ENCODE results near the gene FOXP4. TPM values are rescaled to one million over a fixed set of nuclear protein-coding genes. Genes with fewer than 3 reads are reported as not detected.

The FOXP4 gene
- total RNA-seq, 3 donors from 2014 or later: 5.1 to 11.0 (median 5.6) TPM

DNA sequence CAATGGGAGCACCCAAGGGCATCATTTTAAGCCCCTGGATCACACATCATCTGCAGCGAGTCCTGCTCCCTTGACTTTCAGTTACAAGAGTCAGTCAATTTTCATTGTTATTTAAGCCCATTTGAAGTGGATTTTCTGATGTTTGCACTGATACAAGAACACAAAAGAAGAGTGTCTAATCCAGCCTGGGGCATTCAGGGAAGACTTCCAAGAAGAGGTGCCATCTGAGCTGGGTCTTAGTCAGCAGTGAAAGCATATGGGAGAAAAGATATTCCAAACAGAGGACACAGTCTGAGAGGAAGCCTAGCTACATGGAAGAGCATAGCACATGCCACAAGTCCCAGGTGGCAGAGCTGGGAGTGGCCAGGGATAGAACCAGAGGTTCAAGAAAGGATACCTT is 10.4 kb upstream of the FOXP4 start:
- H3K27ac ChIP-seq: no peak overlapping the region
- TF ChIP-seq POLR2AphosphoS5 (IDR thresholded peaks at IDR 0.05) (no peak), POLR2A (IDR thresholded peaks at IDR 0.05) (no peak)
- TF ChIP-seq, protein P1, sequence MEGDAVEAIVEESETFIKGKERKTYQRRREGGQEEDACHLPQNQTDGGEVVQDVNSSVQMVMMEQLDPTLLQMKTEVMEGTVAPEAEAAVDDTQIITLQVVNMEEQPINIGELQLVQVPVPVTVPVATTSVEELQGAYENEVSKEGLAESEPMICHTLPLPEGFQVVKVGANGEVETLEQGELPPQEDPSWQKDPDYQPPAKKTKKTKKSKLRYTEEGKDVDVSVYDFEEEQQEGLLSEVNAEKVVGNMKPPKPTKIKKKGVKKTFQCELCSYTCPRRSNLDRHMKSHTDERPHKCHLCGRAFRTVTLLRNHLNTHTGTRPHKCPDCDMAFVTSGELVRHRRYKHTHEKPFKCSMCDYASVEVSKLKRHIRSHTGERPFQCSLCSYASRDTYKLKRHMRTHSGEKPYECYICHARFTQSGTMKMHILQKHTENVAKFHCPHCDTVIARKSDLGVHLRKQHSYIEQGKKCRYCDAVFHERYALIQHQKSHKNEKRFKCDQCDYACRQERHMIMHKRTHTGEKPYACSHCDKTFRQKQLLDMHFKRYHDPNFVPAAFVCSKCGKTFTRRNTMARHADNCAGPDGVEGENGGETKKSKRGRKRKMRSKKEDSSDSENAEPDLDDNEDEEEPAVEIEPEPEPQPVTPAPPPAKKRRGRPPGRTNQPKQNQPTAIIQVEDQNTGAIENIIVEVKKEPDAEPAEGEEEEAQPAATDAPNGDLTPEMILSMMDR (IDR thresholded peaks at IDR 0.05): no peak
- intact Hi-C loops (cut with DNase I; ENCODE audit: low total_unique reads): loop anchor here (1.0 kb wide), 1 partner anchor 47 kb away; no protein-coding TSS in a partner anchor
- no peaks in the 10 kb centered on the region for H3K9me3 ChIP-seq
- H3K36me3 ChIP-seq: no peaks in the 10 kb centered on the region
- no peaks in the 10 kb centered on the region for H3K27me3 ChIP-seq
- DNase-seq (ENCODE audit: low spot score in 2 of 2): no peak
- H3K4me3 ChIP-seq: no peak overlapping the region
- peaks cover 0 to 16% of the 10 kb centered on the region in 2 donors for H3K4me1 ChIP-seq

DNA sequence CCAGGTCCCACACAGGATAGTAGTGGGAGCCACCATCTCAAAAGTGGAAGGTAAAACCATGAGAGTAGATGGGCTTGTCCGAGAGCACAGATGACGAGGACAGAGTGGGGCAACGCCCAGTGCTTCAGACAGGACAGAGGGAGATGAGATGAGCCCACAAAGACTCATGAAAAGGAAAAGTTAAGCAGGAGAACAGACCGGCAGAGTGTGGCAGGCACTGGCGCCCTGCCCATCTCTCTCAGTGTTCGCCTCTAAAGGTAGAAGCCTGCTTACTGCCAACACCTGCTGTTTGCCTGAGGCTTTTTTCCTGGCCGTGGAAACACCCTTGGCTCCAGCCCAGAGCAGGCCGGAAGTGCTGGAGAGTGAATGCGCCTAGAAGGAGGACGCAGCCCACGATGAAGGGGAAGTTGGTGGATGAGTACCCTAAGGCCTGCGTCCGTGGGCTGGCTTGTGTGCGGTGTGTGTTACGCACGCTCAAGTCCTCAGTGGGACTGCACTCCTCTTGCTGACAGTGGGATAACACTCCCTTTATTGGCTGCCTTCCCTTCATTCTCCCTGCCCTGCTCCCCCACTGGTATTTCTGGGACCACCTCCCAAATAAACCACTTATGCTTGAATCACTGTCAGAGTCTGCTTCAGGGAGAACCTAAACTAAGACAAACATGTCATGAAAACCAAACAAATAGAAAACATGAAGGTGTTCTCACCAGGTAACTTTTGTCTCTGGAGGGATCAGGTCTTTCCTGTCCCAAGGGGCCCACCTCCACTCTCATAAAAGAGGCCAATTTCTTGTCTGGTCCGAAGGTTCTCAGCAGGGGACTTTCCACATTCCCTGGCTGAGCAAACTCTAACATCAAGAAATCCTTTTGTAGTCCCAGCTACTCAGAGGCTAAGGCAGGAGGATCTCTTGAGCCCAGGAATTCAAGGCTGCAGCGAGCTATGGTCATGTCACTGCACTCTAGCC is 9.1 kb upstream of the FOXP4 start:
- Histone ChIP-seq H3K36me3 (no peaks in the 10 kb centered on the region), H3K4me3 (peak overlapping the region in 1 of 3 donors; percentile 4), H3K27ac (peak overlapping the region; percentile 38 to 42), H3K9me3 (no peaks in the 10 kb centered on the region), H3K27me3 (no peaks in the 10 kb centered on the region), H3K4me1 (peaks cover 0 to 9% of the 10 kb centered on the region in 2 donors)
- intact Hi-C loops (cut with DNase I; ENCODE audit: low total_unique reads): loop anchor here (1.0 kb wide), 1 partner anchor 49 kb away; no protein-coding TSS in a partner anchor
- TF ChIP-seq POLR2AphosphoS5 (IDR thresholded peaks at IDR 0.05) (peak in 2 of 3 donors; percentile 31 to 33), POLR2A (IDR thresholded peaks at IDR 0.05) (no peak)
- DNase-seq (ENCODE audit: low spot score in 2 of 2): peak; percentile 79 to 85

GRCh38 chr6:41538556-41539182 is 7.5 kb upstream of the FOXP4 start:
- no peaks in the 10 kb centered on the region for H3K36me3 ChIP-seq
- no peaks in the 10 kb centered on the region for H3K9me3 ChIP-seq
- peaks cover 0 to 7% of the 10 kb centered on the region in 2 donors for H3K4me1 ChIP-seq
- TF ChIP-seq POLR2A (IDR thresholded peaks at IDR 0.05) (no peak), POLR2AphosphoS5 (IDR thresholded peaks at IDR 0.05) (no peak)
- TF ChIP-seq, protein P1 (IDR thresholded peaks at IDR 0.05): no peak
- H3K27ac ChIP-seq: no peak overlapping the region
- no peak overlapping the region for H3K4me3 ChIP-seq
- no peak for DNase-seq (ENCODE audit: low spot score in 2 of 2)
- no peaks in the 10 kb centered on the region for H3K27me3 ChIP-seq
- intact Hi-C loops (cut with DNase I; ENCODE audit: low total_unique reads): no loop called here

DNA sequence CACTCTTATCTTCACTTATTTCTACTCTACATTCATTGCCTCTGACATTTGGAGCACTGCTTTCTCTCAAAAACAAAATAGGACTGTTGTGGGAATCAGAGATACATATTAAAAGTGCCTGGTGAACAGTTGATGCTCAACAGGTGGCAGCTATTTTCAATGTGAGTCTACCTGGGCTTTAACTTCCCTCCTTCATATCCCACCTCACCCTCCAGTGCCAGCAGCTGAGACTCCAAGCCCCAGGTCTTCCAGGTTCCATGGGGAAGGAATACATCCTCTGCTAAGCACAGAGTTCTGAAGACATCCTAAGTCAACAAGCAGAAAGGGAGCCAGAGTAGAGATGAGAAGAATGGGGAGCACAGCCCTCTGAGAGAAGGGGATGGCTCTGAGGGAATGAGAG is 7.0 kb upstream of the FOXP4 start:
- no peak overlapping the region for H3K27ac ChIP-seq
- H3K27me3 ChIP-seq: no peaks in the 10 kb centered on the region
- H3K4me3 ChIP-seq: no peak overlapping the region
- no peaks in the 10 kb centered on the region for H3K9me3 ChIP-seq
- TF ChIP-seq POLR2AphosphoS5 (IDR thresholded peaks at IDR 0.05): no peak
- TF ChIP-seq, protein P1 (IDR thresholded peaks at IDR 0.05): no peak
- no peak for TF ChIP-seq POLR2A (IDR thresholded peaks at IDR 0.05)
- no peak for DNase-seq (ENCODE audit: low spot score in 2 of 2)
- no peaks in the 10 kb centered on the region for H3K36me3 ChIP-seq
- intact Hi-C loops (cut with DNase I; ENCODE audit: low total_unique reads): no loop called here
- H3K4me1 ChIP-seq: peaks cover 0 to 7% of the 10 kb centered on the region in 2 donors

DNA sequence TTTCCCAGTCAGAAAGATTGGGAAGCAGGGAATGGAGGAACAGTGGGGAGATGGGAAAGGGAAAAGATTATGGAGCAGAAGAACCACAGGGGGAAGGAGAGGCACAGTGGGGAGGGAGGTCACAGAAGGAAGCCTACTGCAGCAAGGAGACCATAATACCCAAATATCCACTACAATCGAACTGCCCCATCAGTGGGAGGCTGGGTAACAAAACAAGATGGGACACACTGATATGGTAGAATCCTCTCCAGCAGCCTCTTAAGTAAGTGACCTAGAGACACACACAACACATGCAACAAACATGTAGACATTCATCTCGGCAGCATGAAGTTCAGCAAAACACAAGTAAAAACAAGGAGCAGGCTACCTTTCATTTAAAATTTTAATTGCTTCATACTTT is 4.8 kb upstream of the FOXP4 start:
- Histone ChIP-seq H3K9me3 (no peaks in the 10 kb centered on the region), H3K4me3 (no peak overlapping the region), H3K27ac (no peak overlapping the region), H3K36me3 (no peaks in the 10 kb centered on the region), H3K4me1 (peaks cover 5 to 6% of the 10 kb centered on the region in 2 donors), H3K27me3 (no peaks in the 10 kb centered on the region)
- DNase-seq (ENCODE audit: low spot score in 2 of 2): no peak
- intact Hi-C loops (cut with DNase I; ENCODE audit: low total_unique reads): no loop called here
- no peak for TF ChIP-seq POLR2A (IDR thresholded peaks at IDR 0.05)
- TF ChIP-seq, protein P1 (IDR thresholded peaks at IDR 0.05): no peak
- TF ChIP-seq POLR2AphosphoS5 (IDR thresholded peaks at IDR 0.05): no peak

All from breast epithelium (tissue), 4 donors.